Astrocyte of the hippocampus (primary cell): Measurements from ENCODE around the gene TGIF2LY.
"Not testable (repeated sequence)": the region's sequence is repeated elsewhere in the genome, so short reads cannot be mapped to it uniquely, and the experiment has no call there.

Experiments
- DNase-seq: peaks from one replicate; pipeline ENCODE4 v3.0.0; 2011; ENCODE audit warnings: low read depth, low spot score

Gene TGIF2LY

GRCh38 chrY:3578767-3579166 lies at the start of gene TGIF2LY:
TSS of gene TGIF2LY (plus strand) at chrY:3579067. CDS start at chrY:3579245, 178 bp downstream.
- DNase-seq = not testable (repeated sequence)
